SK-N-SH treated with all-trans-retinoic acid at 6 μM for 48 hours (cell line): ENCODE data around the gene ZNF853.

Experiments
- ARNTL ChIP-seq: fragments of 450-650 bp; formaldehyde crosslinking; IDR thresholded peaks from 2 replicates; pipeline ENCODE4 v1.5.0; 2020; ENCODE audit warnings: low read depth, mild to moderate bottlenecking, moderate library complexity, borderline replicate concordance
- BACH2 ChIP-seq: fragments of 250-450 bp; sonication (Bioruptor Pico); IDR thresholded peaks from 2 replicates; pipeline ENCODE4 v1.9.0; 2021; ENCODE audit warnings: mild to moderate bottlenecking, borderline replicate concordance
- CSDC2 ChIP-seq: fragments of 250-450 bp; sonication (Bioruptor Pico); IDR thresholded peaks from 2 replicates; pipeline ENCODE4 v1.5.0; 2020; ENCODE audit warnings: mild to moderate bottlenecking, moderate library complexity
- ESRRG ChIP-seq: fragments of 250-450 bp; sonication (Bioruptor Pico); IDR thresholded peaks from 2 replicates; pipeline ENCODE4 v1.6.1; 2021; ENCODE audit warnings: mild to moderate bottlenecking
- ISL1 ChIP-seq: fragments of 250-450 bp; sonication (Bioruptor Pico); IDR thresholded peaks from 2 replicates; pipeline ENCODE4 v2.1.2; 2022; ENCODE audit warnings: mild to moderate bottlenecking, moderate library complexity
- PPARA ChIP-seq: fragments of 250-450 bp; sonication (Bioruptor Pico); IDR thresholded peaks from 2 replicates; pipeline ENCODE4 v1.5.0; 2020; ENCODE audit warnings: mild to moderate bottlenecking, borderline replicate concordance
- TCF4 ChIP-seq: fragments of 250-450 bp; sonication (Bioruptor Pico); IDR thresholded peaks from 2 replicates; pipeline ENCODE4 v1.8.0; 2021; ENCODE audit warnings: mild to moderate bottlenecking, moderate library complexity, borderline replicate concordance
- ZNF565 ChIP-seq: fragments of 450-650 bp; formaldehyde crosslinking; conservative IDR thresholded peaks from 2 replicates; pipeline ENCODE4 v1.5.0; 2020; ENCODE audit warnings: low read depth, mild to moderate bottlenecking, moderate library complexity
- ZNF70 ChIP-seq: fragments of 450-650 bp; formaldehyde crosslinking; IDR thresholded peaks from 2 replicates; pipeline ENCODE4 v1.5.0; 2020; ENCODE audit warnings: mild to moderate bottlenecking, moderate library complexity
- ZNF8 ChIP-seq: fragments of 450-650 bp; formaldehyde crosslinking; IDR thresholded peaks from 2 replicates; pipeline ENCODE4 v1.5.0; 2020; ENCODE audit warnings: mild to moderate bottlenecking, moderate library complexity
- TF ChIP-seq, protein P1 (sequence below): fragments of 250-450 bp; sonication (Bioruptor Pico); IDR thresholded peaks from 2 replicates; pipeline ENCODE4 v1.8.0; 2020; ENCODE audit warnings: mild to moderate bottlenecking, moderate library complexity, borderline replicate concordance
- TF ChIP-seq, protein P2 (sequence below): fragments of 250-450 bp; sonication (Bioruptor Pico); IDR thresholded peaks from 2 replicates; pipeline ENCODE4 v1.5.1; 2020; ENCODE audit warnings: low read depth, mild to moderate bottlenecking, moderate library complexity

DNA sequence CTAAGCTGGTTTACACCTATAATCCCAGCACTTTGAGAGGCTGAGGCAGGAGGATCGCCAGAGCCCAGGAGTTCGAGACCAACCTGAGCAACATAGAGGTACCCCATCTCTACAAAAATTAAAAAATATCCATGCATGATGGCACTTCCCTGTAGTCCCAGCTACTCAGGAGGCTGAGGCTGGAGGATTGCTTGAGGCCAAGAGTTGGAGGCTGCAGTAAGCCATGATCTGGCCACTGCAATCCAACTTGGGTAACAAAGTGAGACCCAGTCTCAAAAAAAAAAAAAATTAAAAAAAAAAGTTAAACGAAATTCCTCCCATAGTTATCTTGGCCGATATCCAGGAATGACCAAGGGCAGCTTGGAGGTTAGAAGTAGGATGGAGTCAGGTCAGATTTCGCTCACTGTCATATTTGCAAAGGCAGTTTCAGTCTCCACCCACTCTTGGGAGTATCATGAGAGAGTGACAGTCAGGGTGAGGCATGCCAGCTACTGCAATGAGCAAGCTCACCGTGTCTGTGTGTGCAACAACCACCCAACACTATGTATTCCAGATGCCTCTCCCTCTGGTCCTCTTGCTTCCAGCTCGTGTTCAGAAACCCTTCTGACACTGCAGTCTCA is 44.1 kb upstream of the ZNF853 start:
- no peak for TF ChIP-seq ARNTL (CRISPR knock-in tag)
- TF ChIP-seq ESRRG (CRISPR knock-in tag): no peak
- TF ChIP-seq, protein P1, sequence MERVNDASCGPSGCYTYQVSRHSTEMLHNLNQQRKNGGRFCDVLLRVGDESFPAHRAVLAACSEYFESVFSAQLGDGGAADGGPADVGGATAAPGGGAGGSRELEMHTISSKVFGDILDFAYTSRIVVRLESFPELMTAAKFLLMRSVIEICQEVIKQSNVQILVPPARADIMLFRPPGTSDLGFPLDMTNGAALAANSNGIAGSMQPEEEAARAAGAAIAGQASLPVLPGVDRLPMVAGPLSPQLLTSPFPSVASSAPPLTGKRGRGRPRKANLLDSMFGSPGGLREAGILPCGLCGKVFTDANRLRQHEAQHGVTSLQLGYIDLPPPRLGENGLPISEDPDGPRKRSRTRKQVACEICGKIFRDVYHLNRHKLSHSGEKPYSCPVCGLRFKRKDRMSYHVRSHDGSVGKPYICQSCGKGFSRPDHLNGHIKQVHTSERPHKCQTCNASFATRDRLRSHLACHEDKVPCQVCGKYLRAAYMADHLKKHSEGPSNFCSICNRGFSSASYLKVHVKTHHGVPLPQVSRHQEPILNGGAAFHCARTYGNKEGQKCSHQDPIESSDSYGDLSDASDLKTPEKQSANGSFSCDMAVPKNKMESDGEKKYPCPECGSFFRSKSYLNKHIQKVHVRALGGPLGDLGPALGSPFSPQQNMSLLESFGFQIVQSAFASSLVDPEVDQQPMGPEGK (CRISPR knock-in tag): no peak
- TF ChIP-seq ZNF8 (CRISPR knock-in tag): no peak
- no peak for TF ChIP-seq PPARA (CRISPR knock-in tag)
- no peak for TF ChIP-seq ZNF565 (CRISPR knock-in tag)
- no peak for TF ChIP-seq ZNF70 (CRISPR knock-in tag)
- TF ChIP-seq CSDC2: no peak
- TF ChIP-seq TCF4 (CRISPR knock-in tag): no peak
- no peak for TF ChIP-seq BACH2 (CRISPR knock-in tag)
- TF ChIP-seq, protein P2, sequence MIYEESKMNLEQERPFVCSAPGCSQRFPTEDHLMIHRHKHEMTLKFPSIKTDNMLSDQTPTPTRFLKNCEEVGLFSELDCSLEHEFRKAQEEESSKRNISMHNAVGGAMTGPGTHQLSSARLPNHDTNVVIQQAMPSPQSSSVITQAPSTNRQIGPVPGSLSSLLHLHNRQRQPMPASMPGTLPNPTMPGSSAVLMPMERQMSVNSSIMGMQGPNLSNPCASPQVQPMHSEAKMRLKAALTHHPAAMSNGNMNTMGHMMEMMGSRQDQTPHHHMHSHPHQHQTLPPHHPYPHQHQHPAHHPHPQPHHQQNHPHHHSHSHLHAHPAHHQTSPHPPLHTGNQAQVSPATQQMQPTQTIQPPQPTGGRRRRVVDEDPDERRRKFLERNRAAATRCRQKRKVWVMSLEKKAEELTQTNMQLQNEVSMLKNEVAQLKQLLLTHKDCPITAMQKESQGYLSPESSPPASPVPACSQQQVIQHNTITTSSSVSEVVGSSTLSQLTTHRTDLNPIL (CRISPR knock-in tag): no peak
- no peak for TF ChIP-seq ISL1 (CRISPR knock-in tag)
